SIG-M5 (cell line): ENCODE measurements around the gene FOXP1.

ENCODE experiments used
- DNase-seq: peaks from one replicate; lab custom pipeline; 2025; lab: John Stamatoyannopoulos, UW

FOXP1 gene

GRCh38 chr3:71052716-71053115, 530.8 kb downstream of the FOXP1 start:
- DNase-seq = no peak

- DNase-seq = no peak
Observed at GRCh38 chr3:71051893-71052687, 531.4 kb downstream of the FOXP1 start.

- DNase-seq = no peak
Observed at GRCh38 chr3:71051259-71051595, 532.3 kb downstream of the FOXP1 start.

- no peak for DNase-seq
Observed at GRCh38 chr3:71050538-71051258, 532.8 kb downstream of the FOXP1 start.

GRCh38 chr3:71050166-71050537, 533.4 kb downstream of the FOXP1 start:
- DNase-seq = no peak

GRCh38 chr3:71048948-71049347, 534.6 kb downstream of the FOXP1 start:
- no peak for DNase-seq

- no peak for DNase-seq
Observed at GRCh38 chr3:71047616-71048531, 535.7 kb downstream of the FOXP1 start.

GRCh38 chr3:71046791-71047190, 536.7 kb downstream of the FOXP1 start:
- no peak for DNase-seq

GRCh38 chr3:71045917-71046282, 537.6 kb downstream of the FOXP1 start:
- no peak for DNase-seq

GRCh38 chr3:71045212-71045916, 538.2 kb downstream of the FOXP1 start:
- DNase-seq = no peak

- no peak for DNase-seq
Observed at GRCh38 chr3:71042759-71043158, 540.8 kb downstream of the FOXP1 start.

- no peak for DNase-seq
Observed at GRCh38 chr3:71041371-71041770, 542.2 kb downstream of the FOXP1 start.

GRCh38 chr3:71039332-71039731, 544.2 kb downstream of the FOXP1 start:
- DNase-seq = no peak

GRCh38 chr3:71037775-71038174, 545.8 kb downstream of the FOXP1 start:
- no peak for DNase-seq

GRCh38 chr3:71035886-71036285, 547.6 kb downstream of the FOXP1 start:
- no peak for DNase-seq

- DNase-seq = no peak
Observed at GRCh38 chr3:71035314-71035713, 548.2 kb downstream of the FOXP1 start.

- DNase-seq = no peak
Observed at GRCh38 chr3:71033681-71034220, 549.8 kb downstream of the FOXP1 start.

- no peak for DNase-seq
Observed at GRCh38 chr3:71031914-71032521, 551.5 kb downstream of the FOXP1 start.

GRCh38 chr3:71031181-71031580, 552.3 kb downstream of the FOXP1 start:
- no peak for DNase-seq

- DNase-seq = no peak
Observed at GRCh38 chr3:71030748-71031147, 552.8 kb downstream of the FOXP1 start.

GRCh38 chr3:71029770-71030169, 553.8 kb downstream of the FOXP1 start:
- no peak for DNase-seq
